ENCODE measurements around the gene IL17RA.
"Not testable (repeated sequence)": the region's sequence is repeated elsewhere in the genome, so short reads cannot be mapped to it uniquely, and the experiment has no call there.

Gene IL17RA

GRCh38 chr22:17147458-17147857 is 62.7 kb downstream of the IL17RA start:
- in situ Hi-C loops (cut with MboI; ENCODE audit: low sequenced_read_pairs): not testable (repeated sequence)

DNA sequence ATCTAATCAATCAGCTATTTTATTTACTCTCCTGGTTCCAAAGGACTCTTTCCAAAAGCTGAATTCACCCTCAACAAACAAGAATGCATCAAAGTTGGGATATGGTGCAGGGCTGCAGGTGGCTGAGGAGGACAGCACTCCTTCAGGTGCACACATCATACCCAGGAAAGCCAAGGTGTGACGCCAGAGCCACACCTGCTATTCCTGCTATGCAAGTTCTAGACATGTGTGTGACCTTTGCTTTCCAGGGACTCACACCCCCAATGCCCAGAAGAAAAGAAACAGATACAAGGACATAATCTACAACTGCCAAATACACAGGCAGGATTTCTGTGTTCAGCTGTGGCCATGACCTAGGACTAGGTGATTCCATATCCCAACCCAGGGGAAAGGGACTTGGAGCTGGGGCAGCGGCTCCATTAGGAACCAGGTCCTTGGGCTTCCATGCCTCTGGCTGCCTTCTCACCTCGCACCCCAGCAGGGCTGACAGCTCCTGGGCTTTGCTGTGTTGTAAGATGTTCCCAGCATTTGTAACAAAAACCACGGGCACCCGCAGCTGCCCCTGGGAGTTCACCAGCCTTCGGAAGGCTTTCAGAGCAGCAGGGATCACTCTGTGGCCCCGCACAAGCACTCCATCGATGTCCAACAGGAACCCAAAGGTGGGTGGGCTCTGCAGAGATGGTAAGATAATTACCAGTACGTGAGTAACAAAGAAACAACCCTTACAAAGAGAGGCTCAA is 64.4 kb downstream of the IL17RA start:
- in situ Hi-C loops (cut with MboI; ENCODE audit: low sequenced_read_pairs): no loop called here

GRCh38 chr22:17152340-17152739 is 67.5 kb downstream of the IL17RA start:
- in situ Hi-C loops (cut with MboI; ENCODE audit: low sequenced_read_pairs): no loop called here

- in situ Hi-C loops (cut with MboI; ENCODE audit: low sequenced_read_pairs): no loop called here
Observed at GRCh38 chr22:17152971-17153370, 68.2 kb downstream of the IL17RA start.

GRCh38 chr22:17155941-17156340 is 71.1 kb downstream of the IL17RA start:
- in situ Hi-C loops (cut with MboI; ENCODE audit: low sequenced_read_pairs): no loop called here

DNA sequence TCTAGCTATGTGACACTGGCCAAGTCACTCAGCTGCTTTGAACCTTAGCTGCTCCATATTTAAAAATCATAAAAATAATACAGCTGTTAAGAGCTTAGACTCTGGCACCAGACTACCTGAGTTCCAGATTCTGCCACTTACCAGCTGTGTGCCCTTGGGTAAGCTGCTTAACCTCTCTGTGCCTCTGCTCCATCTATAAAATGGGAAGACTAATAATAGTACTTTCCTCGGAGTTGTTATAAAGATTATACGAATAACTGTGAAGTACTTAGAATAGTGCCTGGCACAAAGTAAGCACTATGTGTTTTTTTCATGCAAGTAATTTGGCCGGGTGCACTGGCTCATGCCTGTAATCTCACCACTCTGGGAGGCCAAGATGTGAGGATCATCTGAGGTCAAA is 72.9 kb downstream of the IL17RA start:
- in situ Hi-C loops (cut with MboI; ENCODE audit: low sequenced_read_pairs): no loop called here

DNA sequence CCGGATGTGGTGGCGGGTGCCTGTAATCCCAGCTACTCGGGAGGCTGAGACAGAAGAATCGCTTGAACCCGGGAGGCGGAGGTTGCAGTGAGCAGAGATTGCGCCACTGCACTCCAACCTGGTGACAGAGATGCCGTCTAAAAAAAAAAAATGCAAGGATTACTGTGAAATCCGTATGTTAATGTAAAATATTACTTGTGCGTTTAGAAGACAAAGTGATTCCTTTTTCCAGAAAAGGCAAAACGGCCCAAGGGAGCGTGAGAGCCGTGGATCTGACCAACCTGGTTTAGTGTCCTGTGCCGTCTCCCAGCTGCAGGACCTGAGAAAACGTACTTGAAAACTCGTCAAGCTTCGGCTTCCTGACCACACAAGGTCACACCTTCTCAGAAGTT is 73.4 kb downstream of the IL17RA start:
- in situ Hi-C loops (cut with MboI; ENCODE audit: low sequenced_read_pairs): no loop called here

DNA sequence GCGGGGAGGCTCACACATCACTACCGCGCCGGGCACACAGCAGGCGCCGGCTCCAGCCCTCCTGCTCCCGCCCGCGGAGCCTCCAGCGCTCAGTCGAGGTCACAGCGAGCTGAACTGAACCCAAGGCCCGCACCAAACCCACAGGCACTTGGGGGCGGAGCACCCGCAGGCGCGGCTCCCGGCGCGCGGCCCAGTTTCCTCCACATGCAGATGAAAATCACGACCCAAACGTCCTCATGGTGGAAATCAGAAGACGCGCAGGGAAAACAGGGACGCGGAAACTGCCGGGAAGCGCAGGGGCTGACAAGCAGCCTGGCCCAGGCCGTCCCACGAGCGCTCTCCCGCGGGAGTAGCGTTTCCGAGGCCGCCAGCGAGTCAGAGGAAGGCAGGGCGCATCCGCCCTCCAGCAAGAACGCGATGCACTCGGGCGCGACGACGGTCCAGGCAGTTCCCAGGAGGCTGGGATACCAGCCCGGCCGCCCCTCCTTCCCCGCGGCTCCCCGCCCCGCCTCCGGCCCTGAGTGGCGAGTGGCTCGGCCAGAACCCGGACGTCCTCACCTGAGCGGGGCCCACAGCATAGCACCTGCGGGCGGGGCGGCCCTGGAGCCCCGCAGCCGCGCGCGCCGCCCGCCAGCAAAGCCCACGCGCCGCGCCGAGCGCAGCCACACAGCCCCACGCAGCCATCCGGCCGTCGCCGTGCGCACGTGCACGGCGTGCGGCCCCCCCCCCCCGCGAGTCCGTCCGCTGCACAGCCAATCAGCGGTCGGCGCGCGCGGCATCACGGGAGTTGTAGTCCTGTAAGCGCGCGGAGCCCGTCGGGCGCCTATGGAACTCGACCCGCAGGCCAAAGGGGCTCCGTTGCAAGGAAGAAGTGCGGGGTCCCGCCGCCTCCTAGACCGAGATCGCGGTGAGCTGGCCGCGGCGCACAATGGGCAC is 74.0 kb downstream of the IL17RA start, which contains the start of gene HDHD5:
HDHD5 (minus strand) TSS at position 710 of the 936 bp plus-strand sequence; CDS start at position 684, 26 bp downstream.
- in situ Hi-C loops (cut with MboI; ENCODE audit: low sequenced_read_pairs): no loop called here

GRCh38 chr22:17159504-17159951 is 74.7 kb downstream of the IL17RA start:
- in situ Hi-C loops (cut with MboI; ENCODE audit: low sequenced_read_pairs): no loop called here

- in situ Hi-C loops (cut with MboI; ENCODE audit: low sequenced_read_pairs): no loop called here
Observed at GRCh38 chr22:17161991-17162390, 77.2 kb downstream of the IL17RA start.

DNA sequence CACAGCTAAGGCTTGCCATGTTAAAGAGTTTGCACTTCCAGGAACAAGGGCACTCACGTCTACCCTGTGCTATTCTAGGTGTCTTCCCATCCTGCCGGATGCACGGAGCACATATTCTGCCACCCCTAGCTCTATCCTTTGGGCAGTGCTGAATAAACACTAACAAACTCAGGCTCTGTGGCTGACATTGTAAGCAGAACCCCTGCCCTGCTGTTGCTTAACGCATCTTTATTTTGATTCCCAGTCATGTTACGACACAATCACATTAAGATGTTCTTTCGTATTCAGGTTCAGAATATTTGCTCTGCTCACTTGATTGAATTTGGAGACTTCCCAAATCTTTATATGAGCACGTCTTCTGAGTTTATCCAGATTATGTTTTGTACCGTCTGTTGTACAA is 77.9 kb downstream of the IL17RA start:
- in situ Hi-C loops (cut with MboI; ENCODE audit: low sequenced_read_pairs): no loop called here

DNA sequence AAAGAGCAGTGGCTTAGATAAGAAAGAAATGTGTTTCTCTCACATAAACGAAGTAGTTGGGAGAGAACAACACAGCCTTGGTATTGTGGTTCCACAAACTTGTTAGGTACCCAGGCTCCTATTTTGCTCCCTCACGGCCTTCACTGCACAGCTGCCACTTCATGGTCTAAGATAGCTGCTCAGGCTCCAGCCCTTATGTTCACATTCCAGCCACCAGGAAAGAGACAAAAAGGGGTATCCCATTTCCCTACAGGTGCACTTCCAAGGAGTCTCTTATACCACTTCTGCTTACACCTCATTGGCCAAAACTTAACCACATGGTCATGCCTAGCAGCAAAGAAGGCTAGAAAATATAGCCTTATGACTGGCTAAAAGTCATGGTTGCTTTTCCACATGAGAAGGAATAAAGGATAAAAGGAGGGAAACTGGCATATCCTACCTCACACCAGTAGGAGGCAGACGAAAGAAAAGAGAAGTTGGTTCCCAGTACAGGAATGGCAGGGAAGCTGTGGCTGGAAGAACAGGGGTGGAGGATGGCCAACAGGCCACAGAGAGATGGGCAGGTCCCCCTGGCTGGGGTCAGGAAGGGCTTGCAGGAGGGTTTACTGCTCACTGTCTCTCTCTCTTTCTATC is 79.7 kb downstream of the IL17RA start:
- in situ Hi-C loops (cut with MboI; ENCODE audit: low sequenced_read_pairs): no loop called here
